ENCODE data around the gene TSSK3.

- TF ChIP-seq CTCF (IDR thresholded peaks at IDR 0.05; ENCODE audit: low read depth, low read length, poor library complexity, severe bottlenecking): no peak
- TF ChIP-seq EZH2phosphoT487 (IDR thresholded peaks at IDR 0.05; ENCODE audit: borderline replicate concordance, low read length): no peak
Measured at GRCh38 chr1:32394141-32394889, 32.0 kb downstream of the TSSK3 start, which contains the start of gene BSDC1.

Data from DOHH2 (cell line).